Activated naive CD8-positive, alpha-beta T cell treated with anti-CD3 and anti-CD28 coated beads for 36 hours (primary cell): ENCODE measurements around the gene SIL1. TPM values are rescaled to one million over a fixed set of nuclear protein-coding genes. Genes with fewer than 3 reads are reported as not detected.

Source experiments
- DNase-seq: peaks from one replicate; pipeline ENCODE4 v3.0.0; 2021
- H3K27ac Mint-ChIP-seq: one replicate; pipeline ENCODE4 v1.8.0; 2022; ENCODE audit warnings: mild to moderate bottlenecking, moderate library complexity, mixed read lengths
- H3K27me3 Mint-ChIP-seq: one replicate; pipeline ENCODE4 v1.8.0; 2022; ENCODE audit warnings: mild to moderate bottlenecking, mixed read lengths
- H3K36me3 Mint-ChIP-seq: one replicate; pipeline ENCODE4 v1.8.0; 2021; ENCODE audit warnings: mild to moderate bottlenecking, mixed read lengths
- H3K4me1 Mint-ChIP-seq: one replicate; pipeline ENCODE4 v1.8.0; 2021; ENCODE audit warnings: mixed read lengths
- H3K4me3 Mint-ChIP-seq: one replicate; pipeline ENCODE4 v1.8.0; 2022; ENCODE audit warnings: mild to moderate bottlenecking, moderate library complexity, mixed read lengths
- H3K9me3 Mint-ChIP-seq: one replicate; pipeline ENCODE4 v1.8.0; 2022; ENCODE audit warnings: mixed read lengths
- total RNA-seq, 2 experiments: library from RNA; stranded (reverse); gene quantifications; one replicate each; pipeline ENCODE4 v1.2.3, GENCODE V29; 2021

SIL1 gene
- total RNA-seq, 2 experiments from 2014 or later = 19.8 to 21.4 TPM

DNA sequence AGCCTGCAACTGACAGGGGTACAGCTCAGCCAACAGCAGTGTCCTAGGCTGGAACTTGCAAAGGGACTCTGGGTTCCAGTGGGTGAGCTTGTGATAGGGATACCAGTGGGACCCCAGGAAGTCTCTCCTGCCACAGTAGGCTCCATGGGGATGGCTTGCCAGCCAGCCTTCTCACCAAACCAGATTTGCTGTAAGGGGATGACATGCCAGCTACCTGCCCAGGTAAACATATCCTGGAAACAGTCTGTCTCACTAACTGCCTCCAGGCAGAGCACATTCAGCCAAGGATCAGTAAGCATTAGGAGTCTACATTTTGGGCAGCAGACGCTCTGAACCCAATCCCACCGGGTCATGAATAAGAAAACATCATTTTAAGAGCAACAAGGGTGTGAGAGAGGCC lies 49.9 kb downstream of the SIL1 start:
- no peaks in the 10 kb centered on the region for H3K27me3 Mint-ChIP-seq
- peaks cover 3% of the 10 kb centered on the region for H3K9me3 Mint-ChIP-seq
- no peak overlapping the region for H3K27ac Mint-ChIP-seq
- DNase-seq = no peak
- peaks cover 33% of the 10 kb centered on the region for H3K4me1 Mint-ChIP-seq
- no peak overlapping the region for H3K4me3 Mint-ChIP-seq
- H3K36me3 Mint-ChIP-seq = peaks cover 12% of the 10 kb centered on the region

DNA sequence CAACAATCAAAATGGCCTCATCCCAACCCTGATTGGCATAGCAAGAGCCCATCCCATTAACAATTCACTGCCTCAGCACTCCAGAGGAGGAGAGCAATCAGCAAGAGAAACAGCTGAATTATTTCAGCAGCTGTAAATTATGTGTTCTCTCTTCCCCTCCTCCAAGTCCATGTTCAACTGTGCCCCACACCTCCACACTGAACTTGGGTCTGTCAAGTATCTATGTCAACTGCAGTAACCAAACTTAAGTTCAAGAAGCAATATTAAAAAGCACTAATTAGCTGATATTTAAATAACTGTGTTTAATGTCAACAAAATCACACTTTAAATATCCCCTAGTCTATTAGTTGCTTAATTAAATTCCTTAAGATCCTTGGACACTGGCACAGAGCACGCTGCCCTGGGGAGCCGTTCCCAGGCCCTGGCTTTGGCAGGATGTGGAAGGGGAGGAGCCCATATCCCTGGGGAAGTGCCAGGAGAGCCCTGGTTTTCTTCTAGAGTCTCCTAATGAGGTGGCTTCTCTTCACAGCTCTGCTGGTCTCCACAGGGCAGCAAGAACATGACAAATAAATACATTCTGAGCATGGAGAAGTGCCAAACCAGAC lies 50.6 kb downstream of the SIL1 start:
- no peak for DNase-seq
- Mint-ChIP-seq H3K4me3 (no peak overlapping the region), H3K27me3 (no peaks in the 10 kb centered on the region), H3K36me3 (peaks cover 12% of the 10 kb centered on the region), H3K27ac (no peak overlapping the region), H3K4me1 (peaks cover 33% of the 10 kb centered on the region), H3K9me3 (peaks cover 3% of the 10 kb centered on the region)

- DNase-seq = no peak
- Mint-ChIP-seq H3K27me3 (no peaks in the 10 kb centered on the region), H3K36me3 (peaks cover 12% of the 10 kb centered on the region), H3K27ac (no peak overlapping the region), H3K4me1 (peaks cover 35% of the 10 kb centered on the region), H3K4me3 (no peak overlapping the region), H3K9me3 (peaks cover 3% of the 10 kb centered on the region)
Measured at GRCh38 chr5:139146809-139147482, 51.2 kb downstream of the SIL1 start.

- Mint-ChIP-seq H3K9me3 (peaks cover 3% of the 10 kb centered on the region), H3K4me1 (peaks cover 33% of the 10 kb centered on the region), H3K27ac (no peak overlapping the region), H3K36me3 (peaks cover 10% of the 10 kb centered on the region), H3K4me3 (no peak overlapping the region), H3K27me3 (no peaks in the 10 kb centered on the region)
- DNase-seq = no peak
Measured at GRCh38 chr5:139141446-139142204, 56.5 kb downstream of the SIL1 start.

GRCh38 chr5:139140591-139141071 lies 57.5 kb downstream of the SIL1 start:
- no peak for DNase-seq
- Mint-ChIP-seq H3K27ac (no peak overlapping the region), H3K27me3 (no peaks in the 10 kb centered on the region), H3K36me3 (peaks cover 10% of the 10 kb centered on the region), H3K4me1 (peaks cover 33% of the 10 kb centered on the region), H3K9me3 (peaks cover 3% of the 10 kb centered on the region), H3K4me3 (no peak overlapping the region)

DNA sequence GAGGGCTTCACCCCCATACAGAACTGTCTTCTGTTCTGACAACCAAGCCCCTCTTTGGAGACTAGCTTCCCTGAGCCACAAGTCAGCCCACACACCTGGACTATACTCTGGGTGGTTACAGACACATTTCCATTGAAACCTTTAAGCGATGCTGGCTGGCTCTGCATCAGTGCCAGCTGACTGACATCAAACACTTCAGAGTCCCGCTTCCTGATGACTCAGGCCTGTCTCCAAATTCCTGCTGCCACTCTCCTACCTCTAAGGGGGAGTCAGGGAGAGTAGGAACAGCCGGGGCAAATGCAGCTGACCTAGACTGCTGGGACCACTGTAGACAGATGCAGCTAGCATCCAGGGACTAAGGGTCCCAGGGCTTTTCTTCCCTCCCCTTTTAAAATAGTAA lies 59.4 kb downstream of the SIL1 start:
- Mint-ChIP-seq H3K36me3 (no peaks in the 10 kb centered on the region), H3K4me3 (no peak overlapping the region), H3K27ac (no peak overlapping the region)

GRCh38 chr5:139138109-139138508 lies 60.1 kb downstream of the SIL1 start:
- H3K27me3 Mint-ChIP-seq = no peaks in the 10 kb centered on the region
- peaks cover 25% of the 10 kb centered on the region for H3K4me1 Mint-ChIP-seq
- H3K27ac Mint-ChIP-seq = no peak overlapping the region
- no peaks in the 10 kb centered on the region for H3K36me3 Mint-ChIP-seq
- no peak for DNase-seq
- no peaks in the 10 kb centered on the region for H3K9me3 Mint-ChIP-seq
- no peak overlapping the region for H3K4me3 Mint-ChIP-seq

More for the DNA sequence above, 59.4 kb downstream of the SIL1 start:
- DNase-seq = no peak
- Mint-ChIP-seq H3K9me3 (no peaks in the 10 kb centered on the region), H3K4me1 (peaks cover 25% of the 10 kb centered on the region), H3K27me3 (no peaks in the 10 kb centered on the region)

GRCh38 chr5:139137697-139138096 lies 60.5 kb downstream of the SIL1 start:
- H3K27ac Mint-ChIP-seq = no peak overlapping the region
- no peaks in the 10 kb centered on the region for H3K9me3 Mint-ChIP-seq
- H3K4me3 Mint-ChIP-seq = no peak overlapping the region
- DNase-seq = no peak
- peaks cover 25% of the 10 kb centered on the region for H3K4me1 Mint-ChIP-seq
- H3K36me3 Mint-ChIP-seq = no peaks in the 10 kb centered on the region
- no peaks in the 10 kb centered on the region for H3K27me3 Mint-ChIP-seq

GRCh38 chr5:139134906-139135305 lies 63.3 kb downstream of the SIL1 start:
- H3K4me3 Mint-ChIP-seq = no peak overlapping the region
- no peaks in the 10 kb centered on the region for H3K9me3 Mint-ChIP-seq
- no peak for DNase-seq
- H3K27ac Mint-ChIP-seq = no peak overlapping the region
- H3K27me3 Mint-ChIP-seq = no peaks in the 10 kb centered on the region
- H3K36me3 Mint-ChIP-seq = no peaks in the 10 kb centered on the region
- peaks cover 13% of the 10 kb centered on the region for H3K4me1 Mint-ChIP-seq

- no peak overlapping the region for H3K4me3 Mint-ChIP-seq
- DNase-seq = no peak
- H3K36me3 Mint-ChIP-seq = no peaks in the 10 kb centered on the region
- no peaks in the 10 kb centered on the region for H3K27me3 Mint-ChIP-seq
- H3K27ac Mint-ChIP-seq = no peak overlapping the region
- H3K9me3 Mint-ChIP-seq = no peaks in the 10 kb centered on the region
- H3K4me1 Mint-ChIP-seq = peaks cover 2% of the 10 kb centered on the region
Measured at GRCh38 chr5:139133282-139133681, 64.9 kb downstream of the SIL1 start.

DNA sequence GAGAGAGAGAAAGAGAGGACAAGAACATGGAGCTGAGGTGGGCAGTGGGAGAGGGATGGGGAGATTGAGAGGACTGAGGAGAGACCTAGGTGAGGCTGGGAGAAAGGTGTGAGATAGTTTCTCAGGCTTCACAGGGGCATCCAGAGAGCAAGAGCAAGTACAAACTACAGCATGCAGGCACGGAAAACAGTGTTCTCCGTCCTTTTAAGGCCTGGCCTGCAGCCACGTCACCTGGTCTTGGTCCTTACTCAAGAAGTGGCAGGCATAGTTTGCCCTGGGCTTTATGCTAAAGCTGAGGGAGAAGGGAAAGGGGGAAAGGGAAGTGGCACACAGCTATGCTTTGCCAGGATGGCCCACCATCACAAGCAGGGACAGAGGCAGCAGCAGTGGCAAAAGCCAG lies 65.7 kb downstream of the SIL1 start:
- H3K27me3 Mint-ChIP-seq = no peaks in the 10 kb centered on the region
- no peak for DNase-seq
- no peaks in the 10 kb centered on the region for H3K9me3 Mint-ChIP-seq
- H3K27ac Mint-ChIP-seq = no peak overlapping the region
- H3K4me3 Mint-ChIP-seq = no peak overlapping the region
- no peaks in the 10 kb centered on the region for H3K36me3 Mint-ChIP-seq
- no peaks in the 10 kb centered on the region for H3K4me1 Mint-ChIP-seq

- no peaks in the 10 kb centered on the region for H3K27me3 Mint-ChIP-seq
- no peaks in the 10 kb centered on the region for H3K36me3 Mint-ChIP-seq
- no peak for DNase-seq
- H3K4me3 Mint-ChIP-seq = no peak overlapping the region
- H3K4me1 Mint-ChIP-seq = no peaks in the 10 kb centered on the region
- no peak overlapping the region for H3K27ac Mint-ChIP-seq
- no peaks in the 10 kb centered on the region for H3K9me3 Mint-ChIP-seq
Measured at GRCh38 chr5:139131921-139132432, 66.2 kb downstream of the SIL1 start.

GRCh38 chr5:139131465-139131864 lies 66.7 kb downstream of the SIL1 start:
- H3K27ac Mint-ChIP-seq = no peak overlapping the region
- DNase-seq = no peak
- H3K9me3 Mint-ChIP-seq = no peaks in the 10 kb centered on the region
- peaks cover 2% of the 10 kb centered on the region for H3K36me3 Mint-ChIP-seq
- H3K27me3 Mint-ChIP-seq = no peaks in the 10 kb centered on the region
- H3K4me1 Mint-ChIP-seq = no peaks in the 10 kb centered on the region
- no peak overlapping the region for H3K4me3 Mint-ChIP-seq

DNA sequence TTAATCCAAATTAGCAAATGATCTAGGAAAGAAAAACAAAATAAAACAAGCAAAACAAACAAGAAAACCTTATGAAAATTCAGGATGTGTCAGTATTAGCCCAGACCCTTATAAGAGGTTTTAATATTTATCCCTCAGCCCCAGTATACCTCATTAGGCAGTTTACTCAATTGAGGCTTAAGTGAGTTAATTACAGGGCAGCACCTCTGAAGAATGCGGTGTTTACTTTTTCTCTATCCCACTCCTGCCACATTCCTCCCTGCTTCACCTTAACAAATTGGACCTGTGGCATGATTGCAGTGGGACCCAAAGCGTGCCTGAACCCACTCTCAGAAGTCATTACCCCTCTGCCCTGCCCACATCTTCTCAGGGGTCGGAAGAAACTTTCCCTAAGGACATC lies 67.1 kb downstream of the SIL1 start:
- no peaks in the 10 kb centered on the region for H3K4me1 Mint-ChIP-seq
- no peak for DNase-seq
- no peaks in the 10 kb centered on the region for H3K9me3 Mint-ChIP-seq
- H3K4me3 Mint-ChIP-seq = no peak overlapping the region
- no peak overlapping the region for H3K27ac Mint-ChIP-seq
- H3K27me3 Mint-ChIP-seq = no peaks in the 10 kb centered on the region
- peaks cover 3% of the 10 kb centered on the region for H3K36me3 Mint-ChIP-seq

DNA sequence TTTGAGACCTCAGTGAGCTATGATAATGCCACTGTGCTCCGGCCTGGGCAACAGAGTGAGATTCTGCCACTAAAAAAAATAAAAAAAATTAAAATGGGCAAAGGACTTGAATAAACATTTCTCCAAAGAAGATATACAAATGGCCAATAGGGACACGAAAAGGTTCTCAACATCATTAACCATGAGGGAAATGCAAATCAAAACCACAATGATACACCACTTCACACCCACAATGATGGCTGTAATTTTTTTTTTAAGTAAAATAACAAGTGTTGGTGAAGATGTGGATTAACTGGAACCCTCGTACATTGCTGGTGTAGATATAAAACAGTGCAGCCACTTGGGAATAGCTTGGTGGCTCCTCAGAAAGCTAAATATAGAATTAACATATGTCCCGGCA lies 68.0 kb downstream of the SIL1 start:
- no peaks in the 10 kb centered on the region for H3K27me3 Mint-ChIP-seq

More for the DNA sequence above, 68.0 kb downstream of the SIL1 start:
- H3K4me3 Mint-ChIP-seq = no peak overlapping the region
- H3K27ac Mint-ChIP-seq = no peak overlapping the region
- H3K36me3 Mint-ChIP-seq = peaks cover 6% of the 10 kb centered on the region
- H3K4me1 Mint-ChIP-seq = no peaks in the 10 kb centered on the region
- H3K9me3 Mint-ChIP-seq = no peaks in the 10 kb centered on the region
- DNase-seq = no peak
